NCI-H510A (cell line): ENCODE data around the gene SLC15A4.
"Not testable (repeated sequence)": the region's sequence is repeated elsewhere in the genome, so short reads cannot be mapped to it uniquely, and the experiment has no call there.

ENCODE experiments used
- DNase-seq: peaks from one replicate; lab custom pipeline; 2025; lab: John Stamatoyannopoulos, UW

Gene SLC15A4

GRCh38 chr12:128844031-128844635 lies 20.4 kb upstream of the SLC15A4 start:
- no peak for DNase-seq

DNA sequence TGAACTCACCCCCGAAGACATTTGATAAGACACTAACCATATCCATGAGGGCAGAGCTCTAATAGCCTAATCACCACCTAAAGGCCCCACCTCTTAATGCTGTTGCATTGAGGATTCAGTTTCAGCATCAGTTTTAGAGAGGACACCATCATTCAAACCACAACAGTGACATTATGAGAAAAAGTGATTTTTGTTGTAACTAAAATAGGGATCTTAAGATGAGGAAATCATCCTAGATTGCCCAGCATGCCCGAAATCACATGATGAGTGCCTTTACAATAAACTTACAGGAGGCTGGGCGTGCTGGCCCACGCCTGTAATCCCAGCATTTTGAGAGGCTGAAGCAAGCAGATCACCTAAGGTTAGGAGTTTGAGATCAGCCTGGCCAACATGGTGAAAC lies 19.8 kb upstream of the SLC15A4 start:
- no peak for DNase-seq

- DNase-seq, result no peak
Observed at GRCh38 chr12:128842579-128842978, 18.8 kb upstream of the SLC15A4 start.

DNA sequence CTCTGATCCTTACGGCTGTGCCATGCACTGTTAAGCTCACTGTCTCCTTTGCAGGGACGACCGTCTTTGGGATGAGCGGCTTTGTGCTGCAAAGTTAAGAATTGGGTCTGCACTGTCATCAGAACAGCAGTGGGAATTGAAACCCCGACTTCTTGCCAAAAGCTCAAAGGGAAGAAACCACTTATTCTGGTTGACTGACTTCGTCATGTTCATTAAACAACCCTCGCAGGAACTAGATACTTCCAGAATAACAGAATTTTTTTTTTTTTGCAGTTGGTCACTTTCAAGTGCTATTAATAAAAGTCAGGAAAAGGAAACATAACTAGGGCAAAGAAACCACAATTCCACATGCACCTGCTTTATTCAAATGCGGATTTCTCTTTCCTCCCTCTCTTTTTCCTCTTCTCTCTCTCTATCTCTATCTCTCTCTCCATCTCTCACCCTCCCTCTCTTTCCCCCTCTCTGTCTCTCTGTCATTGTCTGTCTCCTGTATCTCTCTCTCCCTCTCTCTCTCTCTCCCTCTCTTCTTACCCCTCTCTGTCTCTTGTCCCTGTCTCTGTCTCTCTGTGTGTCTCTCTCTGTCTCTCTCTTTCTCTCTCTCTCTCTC lies 17.2 kb upstream of the SLC15A4 start:
- no peak for DNase-seq

DNA sequence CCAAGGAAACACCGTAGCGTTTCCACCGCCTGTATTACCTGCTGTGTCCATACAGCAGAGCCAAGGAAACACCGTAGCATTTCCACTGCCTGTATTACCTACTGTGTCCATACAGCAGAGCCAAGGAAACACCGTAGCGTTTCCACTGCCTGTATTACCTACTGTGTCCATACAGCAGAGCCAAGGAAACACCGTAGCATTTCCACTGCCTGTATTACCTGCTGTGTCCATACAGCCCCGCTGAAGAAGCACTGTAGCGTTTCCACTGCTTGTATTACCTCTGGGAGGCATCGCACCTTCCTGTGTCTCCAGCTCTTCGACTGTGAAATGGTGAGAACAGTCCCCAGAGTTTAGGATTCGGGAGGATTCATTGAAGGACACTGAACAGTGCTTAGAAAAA lies 16.1 kb upstream of the SLC15A4 start:
- DNase-seq, result not testable (repeated sequence)

GRCh38 chr12:128833418-128833817 lies 9.7 kb upstream of the SLC15A4 start:
- no peak for DNase-seq

- DNase-seq, result no peak
Observed at GRCh38 chr12:128830505-128830893, 6.7 kb upstream of the SLC15A4 start.

DNA sequence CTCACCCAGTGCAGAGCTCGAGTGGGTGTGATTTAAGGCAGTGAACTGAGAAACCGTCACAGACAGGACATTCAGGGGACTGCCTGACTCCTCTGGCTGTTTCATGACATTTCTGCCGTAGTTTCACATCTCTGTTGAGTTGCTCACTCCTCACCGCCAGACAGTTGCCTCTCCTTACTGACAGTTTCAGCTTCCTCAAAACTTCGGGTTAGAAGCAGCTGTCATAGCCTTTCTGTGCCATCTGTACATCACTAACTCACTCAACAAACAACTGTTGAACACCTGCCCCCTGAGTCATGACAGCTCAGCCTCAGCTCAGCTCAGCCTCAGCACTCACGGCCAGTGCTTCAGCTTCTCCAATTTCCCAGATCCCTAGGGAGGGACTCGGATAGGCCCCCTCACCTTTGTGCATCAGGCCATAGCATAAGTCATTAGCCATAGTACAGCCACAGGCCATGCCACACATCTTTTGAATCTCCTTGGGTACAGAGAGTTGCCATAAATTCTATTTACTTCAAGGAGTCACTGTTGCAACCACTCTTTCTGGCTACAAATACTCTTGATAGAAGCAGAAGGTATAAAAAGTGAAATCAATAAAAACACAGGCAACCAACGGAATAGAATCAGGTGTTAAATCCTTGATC lies 6.2 kb upstream of the SLC15A4 start:
- DNase-seq, result no peak

GRCh38 chr12:128827724-128828123 lies 4.0 kb upstream of the SLC15A4 start:
- DNase-seq, result no peak

DNA sequence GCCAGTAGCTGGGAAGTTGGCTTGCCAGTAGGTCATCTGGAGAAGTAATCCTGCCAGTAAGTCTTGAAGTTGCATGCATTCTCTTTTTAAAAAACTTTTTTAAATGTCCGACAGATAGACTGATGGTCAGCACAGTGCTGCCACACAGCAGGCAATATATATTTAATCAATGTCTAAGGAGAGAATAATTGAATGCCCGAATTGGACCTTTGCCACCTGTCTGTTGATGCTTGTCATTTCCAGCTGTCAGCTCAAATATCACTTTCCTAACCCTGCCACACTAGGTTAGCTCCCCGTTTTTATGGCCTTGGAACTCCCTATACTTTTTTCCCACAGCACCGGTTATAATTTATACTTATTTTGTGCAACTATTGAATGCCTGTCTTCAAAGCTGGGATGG lies 2.1 kb upstream of the SLC15A4 start:
- DNase-seq, result no peak

- peak; percentile 54 for DNase-seq
Observed at GRCh38 chr12:128823216-128823915, 392 bp downstream of the SLC15A4 start.

- no peak for DNase-seq
Observed at GRCh38 chr12:128820723-128821432, 2.9 kb downstream of the SLC15A4 start.

DNA sequence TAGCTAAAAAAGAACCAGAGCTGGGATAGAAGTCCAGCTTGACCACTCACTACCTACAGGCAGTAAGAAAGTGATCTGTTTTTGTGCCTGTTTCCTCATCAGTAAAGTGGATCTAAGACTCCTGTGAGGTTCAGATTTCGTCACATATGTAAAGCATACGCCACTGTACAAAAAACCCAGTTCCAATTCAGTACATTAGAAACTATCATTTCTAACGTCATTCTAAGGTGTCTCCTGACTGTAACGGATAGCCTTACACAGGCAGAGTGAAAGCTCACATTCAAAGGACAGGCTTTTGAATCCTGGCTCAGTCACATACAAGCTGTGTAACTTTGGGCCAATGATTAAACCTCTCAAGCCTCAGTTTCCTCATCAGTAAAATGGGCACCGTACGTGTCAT lies 3.5 kb downstream of the SLC15A4 start:
- no peak for DNase-seq

DNA sequence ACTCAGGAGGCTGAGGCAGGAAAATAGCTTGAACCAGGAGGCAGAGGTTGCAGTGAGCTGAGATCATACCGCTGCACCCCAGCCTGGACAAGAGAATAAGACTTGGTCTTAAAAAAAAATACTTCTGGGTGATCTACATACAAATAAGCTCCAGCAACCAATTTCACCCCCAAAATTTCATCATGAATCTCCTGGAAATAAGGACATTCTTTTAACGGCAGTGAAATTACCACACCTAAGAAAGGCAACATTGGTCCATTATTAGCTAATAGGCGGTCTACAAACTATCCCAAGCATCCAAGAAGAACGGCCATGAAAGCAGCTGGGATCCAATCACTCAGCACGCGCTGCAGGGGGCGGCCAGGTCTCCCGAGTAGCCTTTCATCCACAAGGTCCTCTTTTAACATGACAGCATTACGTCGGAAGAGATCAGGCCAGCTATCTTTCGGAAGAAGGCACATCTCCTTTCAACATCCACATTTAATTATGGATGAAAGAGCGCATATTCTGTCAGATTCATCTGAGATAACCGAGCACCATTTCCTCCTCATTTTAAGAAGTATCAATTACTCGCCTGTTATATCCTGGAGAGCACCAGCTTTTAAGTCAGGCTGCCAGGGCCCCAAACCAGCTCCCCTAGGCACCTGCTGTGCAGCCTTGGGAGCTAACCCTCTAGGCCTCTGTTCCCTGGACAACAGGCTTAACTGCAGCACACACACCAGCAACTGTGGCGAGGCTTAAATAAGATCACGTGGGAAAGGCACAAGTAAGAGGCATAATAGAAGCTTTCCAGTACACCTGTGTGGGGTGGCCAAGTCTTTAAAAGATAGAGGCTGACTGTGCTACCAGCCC lies 4.2 kb downstream of the SLC15A4 start:
- no peak for DNase-seq

DNA sequence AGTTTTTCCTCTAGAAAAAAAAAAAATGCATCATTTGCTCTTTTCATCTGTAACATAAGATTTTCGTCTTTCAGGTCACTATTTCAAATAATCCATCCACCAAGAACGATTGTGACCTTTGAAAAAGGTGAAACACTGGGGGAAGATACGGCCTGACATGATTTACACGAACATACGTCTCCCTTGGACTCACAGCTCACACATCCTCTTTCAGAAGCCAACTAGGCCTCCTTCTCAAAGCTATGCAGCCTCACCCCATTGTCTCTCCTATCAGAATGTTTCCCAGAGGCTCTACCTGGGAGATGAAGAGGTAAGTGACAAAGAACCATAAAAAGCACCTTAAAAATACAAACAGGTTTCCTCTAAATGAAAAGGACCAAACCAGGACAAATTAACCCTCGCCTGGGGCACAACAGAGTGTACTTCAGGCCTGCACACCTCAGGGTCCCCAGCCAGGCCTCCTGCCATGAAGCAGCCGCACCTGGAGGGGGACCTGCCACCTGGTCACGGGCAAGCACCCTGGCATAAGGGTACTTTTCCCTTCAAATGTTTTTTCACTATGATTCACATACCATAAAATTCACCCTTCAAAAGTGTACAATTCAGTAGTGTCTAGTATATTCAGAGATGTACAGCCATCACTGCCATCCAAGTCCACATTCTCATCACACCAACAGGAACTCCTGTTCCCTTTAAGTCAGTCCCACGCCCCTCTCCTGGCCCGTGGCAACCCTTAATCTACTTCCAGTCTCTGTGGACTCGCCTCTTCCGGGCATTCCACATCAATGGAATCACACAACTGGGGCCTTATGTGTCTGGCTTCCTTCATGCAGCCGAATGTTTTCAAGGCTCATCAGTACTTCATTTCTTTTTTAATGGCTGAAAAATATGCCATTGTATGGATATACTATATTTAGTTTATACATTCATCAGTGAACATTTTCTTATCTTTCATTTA lies 5.4 kb downstream of the SLC15A4 start:
- DNase-seq, result no peak

DNA sequence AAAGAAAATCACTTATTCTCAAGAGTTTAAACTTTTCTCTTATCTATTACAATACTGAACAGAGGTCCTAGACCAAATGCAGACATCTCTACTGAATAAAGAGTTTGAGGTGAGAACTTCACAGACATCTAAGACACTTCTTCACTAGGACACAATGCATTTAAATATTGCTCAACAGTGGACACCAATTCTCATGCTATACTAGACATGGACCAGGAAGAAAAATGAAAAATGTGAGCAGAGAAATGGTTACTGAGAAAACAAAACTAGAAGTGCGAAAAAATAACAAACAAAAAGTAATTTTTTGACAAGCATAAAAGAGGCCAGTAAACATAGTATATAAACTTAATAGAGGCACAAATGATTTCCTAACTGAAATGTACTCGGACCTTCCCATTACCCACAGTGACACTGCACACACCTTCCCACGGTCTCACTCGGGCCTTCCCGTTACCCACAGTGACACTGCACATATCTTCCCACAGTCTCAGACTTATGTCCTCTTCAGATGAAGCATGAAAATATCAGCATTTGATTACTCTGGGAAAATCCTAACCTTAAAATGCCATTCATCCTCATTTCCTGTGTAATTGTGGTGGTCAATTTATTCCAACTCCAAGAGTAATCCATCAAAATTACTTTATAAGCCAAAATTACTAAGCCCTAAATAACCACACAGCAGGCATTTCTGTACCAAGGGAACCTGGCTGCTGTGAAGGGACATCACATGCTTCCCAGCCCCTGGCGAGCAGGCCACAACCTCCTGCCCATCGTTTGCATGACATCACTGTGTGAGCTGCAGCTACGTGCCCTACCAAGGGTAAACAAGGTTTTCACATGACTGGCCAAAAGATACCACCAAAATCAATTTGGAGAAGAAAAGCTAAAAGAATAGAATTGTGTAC lies 6.4 kb downstream of the SLC15A4 start:
- DNase-seq, result peak; percentile 43

DNA sequence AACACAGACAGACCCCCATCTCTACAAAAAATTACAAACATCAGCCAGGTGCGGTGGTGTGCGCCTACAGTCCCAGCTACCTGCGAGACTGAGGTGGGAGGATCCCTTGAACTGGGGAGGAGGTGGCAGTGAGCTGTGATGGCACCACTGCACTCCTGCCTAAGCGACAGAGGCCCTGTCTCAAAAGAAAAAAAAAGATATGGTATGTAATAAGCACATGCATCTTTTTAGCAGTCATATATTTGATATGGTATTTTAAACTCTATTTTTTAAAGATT lies 7.2 kb downstream of the SLC15A4 start:
- no peak for DNase-seq

GRCh38 chr12:128815779-128816642 lies 7.7 kb downstream of the SLC15A4 start:
- DNase-seq, result no peak
